ENCODE results near the gene MEFV. TPM values are rescaled to one million over a fixed set of nuclear protein-coding genes. Genes with fewer than 3 reads are reported as not detected.

Gene MEFV
- total RNA-seq, 1 donor from 2014 or later: not detected

GRCh38 chr16:3262517-3262916, 6.1 kb upstream of the MEFV start:
- Mint-ChIP-seq H3K27ac (peak overlapping the region; percentile 57), H3K4me3 (peak overlapping the region; percentile 63), H3K4me1 (ENCODE audit: unreplicated experiment) (peaks cover 4% of the 10 kb centered on the region), H3K9me3 (no peaks in the 10 kb centered on the region), H3K36me3 (no peaks in the 10 kb centered on the region), H3K27me3 (peaks cover 5% of the 10 kb centered on the region)
- TF ChIP-seq CTCF (conservative IDR thresholded peaks at IDR 0.05): no peak
- DNase-seq (ENCODE audit: extremely low spot score, unreplicated experiment): no peak

GRCh38 chr16:3259836-3260235, 3.4 kb upstream of the MEFV start:
- no peak for TF ChIP-seq CTCF (conservative IDR thresholded peaks at IDR 0.05)
- H3K4me1 Mint-ChIP-seq (ENCODE audit: unreplicated experiment): peaks cover 4% of the 10 kb centered on the region
- no peaks in the 10 kb centered on the region for H3K36me3 Mint-ChIP-seq
- H3K4me3 Mint-ChIP-seq: no peak overlapping the region
- H3K9me3 Mint-ChIP-seq: no peaks in the 10 kb centered on the region
- H3K27me3 Mint-ChIP-seq: peaks cover 5% of the 10 kb centered on the region
- H3K27ac Mint-ChIP-seq: no peak overlapping the region
- DNase-seq (ENCODE audit: extremely low spot score, unreplicated experiment): no peak

GRCh38 chr16:3256866-3257465, 533 bp upstream of the MEFV start:
- Mint-ChIP-seq H3K4me1 (ENCODE audit: unreplicated experiment) (no peaks in the 10 kb centered on the region), H3K36me3 (no peaks in the 10 kb centered on the region), H3K27ac (no peak overlapping the region), H3K4me3 (no peak overlapping the region), H3K27me3 (peaks cover 5% of the 10 kb centered on the region), H3K9me3 (no peaks in the 10 kb centered on the region)
- TF ChIP-seq CTCF (conservative IDR thresholded peaks at IDR 0.05): no peak
- no peak for DNase-seq (ENCODE audit: extremely low spot score, unreplicated experiment)

GRCh38 chr16:3254309-3254708, 2.1 kb downstream of the MEFV start:
- no peak for DNase-seq (ENCODE audit: extremely low spot score, unreplicated experiment)
- peaks cover 13% of the 10 kb centered on the region for H3K27me3 Mint-ChIP-seq
- H3K36me3 Mint-ChIP-seq: no peaks in the 10 kb centered on the region
- no peak for TF ChIP-seq CTCF (conservative IDR thresholded peaks at IDR 0.05)
- H3K4me1 Mint-ChIP-seq (ENCODE audit: unreplicated experiment): no peaks in the 10 kb centered on the region
- no peak overlapping the region for H3K4me3 Mint-ChIP-seq
- H3K9me3 Mint-ChIP-seq: peaks cover 3% of the 10 kb centered on the region
- H3K27ac Mint-ChIP-seq: no peak overlapping the region

- H3K36me3 Mint-ChIP-seq: no peaks in the 10 kb centered on the region
- H3K9me3 Mint-ChIP-seq: peaks cover 3% of the 10 kb centered on the region
- peaks cover 8% of the 10 kb centered on the region for H3K27me3 Mint-ChIP-seq
- no peak overlapping the region for H3K4me3 Mint-ChIP-seq
- no peak for TF ChIP-seq CTCF (conservative IDR thresholded peaks at IDR 0.05)
- no peak for DNase-seq (ENCODE audit: extremely low spot score, unreplicated experiment)
- H3K27ac Mint-ChIP-seq: no peak overlapping the region
- H3K4me1 Mint-ChIP-seq (ENCODE audit: unreplicated experiment): no peaks in the 10 kb centered on the region
These were observed 3.5 kb downstream of the MEFV start for GRCh38 chr16:3252967-3253366.

- Mint-ChIP-seq H3K4me3 (no peak overlapping the region), H3K4me1 (ENCODE audit: unreplicated experiment) (no peaks in the 10 kb centered on the region), H3K36me3 (no peaks in the 10 kb centered on the region), H3K9me3 (peaks cover 3% of the 10 kb centered on the region), H3K27ac (no peak overlapping the region), H3K27me3 (peaks cover 16% of the 10 kb centered on the region)
- no peak for TF ChIP-seq CTCF (conservative IDR thresholded peaks at IDR 0.05)
- DNase-seq (ENCODE audit: extremely low spot score, unreplicated experiment): no peak
These were observed 7.0 kb downstream of the MEFV start for GRCh38 chr16:3249451-3249850.

All from type B pancreatic cell (in vitro differentiated cells).